Caco-2 (cell line): ENCODE data around the gene GABPB1. TPM values are rescaled to one million over a fixed set of nuclear protein-coding genes. Genes with fewer than 3 reads are reported as not detected.

Experiments
- BruUV-seq: library from RNA; stranded (reverse); fragments of 400-500 nt; replicated peaks from 2 replicates; lab custom pipeline; 2021; lab: Mats Ljungman, UMichigan
- CTCF ChIA-PET: fragments of 300-600 bp; sonication (Branson Sonifier 250); formaldehyde crosslinking; loops from one replicate; lab custom pipeline; 2022; ENCODE audit warnings: antibody characterized with exemption; lab: Charles Lee
- POLR2A ChIA-PET: fragments of 300-600 bp; sonication (Branson Sonifier 250); formaldehyde crosslinking; loops from one replicate; lab custom pipeline; 2022; ENCODE audit warnings: antibody characterized with exemption; lab: Charles Lee
- DNase-seq, 2 experiments: peaks; one replicate each; pipeline versions ENCODE4 v3.0.0 to v3.0.0-alpha.2; 2020 to 2022
- H3K27me3 ChIP-seq: replicated peaks from 2 replicates; pipeline ENCODE4 v1.6.0; 2011; ENCODE audit warnings: low read length; ENCODE audit not compliant: control insufficient read depth, insufficient read depth
- H3K36me3 ChIP-seq: 2 replicates; pipeline ENCODE4 v1.5.1; 2011; ENCODE audit warnings: low read length; ENCODE audit not compliant: control insufficient read depth, insufficient read depth
- H3K4me1 ChIP-seq: fragments of 250-450 bp; sonication (Bioruptor Pico); 2 replicates; pipeline ENCODE4 v1.5.1; 2020; ENCODE audit warnings: mild to moderate bottlenecking
- H3K4me3 ChIP-seq: 2 replicates; pipeline ENCODE4 v1.5.1; 2011; ENCODE audit warnings: low read depth, mild to moderate bottlenecking, control low read depth, low read length
- H3K9me3 ChIP-seq: fragments of 250-450 bp; sonication (Bioruptor Pico); 2 replicates; pipeline ENCODE4 v1.5.1; 2020; ENCODE audit warnings: mild to moderate bottlenecking, moderate library complexity
- H3K27ac Mint-ChIP-seq: one replicate; pipeline ENCODE4 v1.8.0; 2022; ENCODE audit warnings: mixed read lengths; ENCODE audit not compliant: unreplicated experiment
- H3K27me3 Mint-ChIP-seq: one replicate; pipeline ENCODE4 v1.8.0; 2022; ENCODE audit warnings: mixed read lengths; ENCODE audit not compliant: insufficient read depth, unreplicated experiment
- H3K36me3 Mint-ChIP-seq: one replicate; pipeline ENCODE4 v1.8.0; 2022; ENCODE audit warnings: mild to moderate bottlenecking, mixed read lengths; ENCODE audit not compliant: insufficient read depth, unreplicated experiment
- H3K4me1 Mint-ChIP-seq: one replicate; pipeline ENCODE4 v1.8.0; 2022; ENCODE audit warnings: low read depth, mixed read lengths; ENCODE audit not compliant: unreplicated experiment
- H3K4me3 Mint-ChIP-seq: one replicate; pipeline ENCODE4 v1.8.0; 2022; ENCODE audit warnings: mild to moderate bottlenecking, moderate library complexity, mixed read lengths; ENCODE audit not compliant: unreplicated experiment
- H3K9me3 Mint-ChIP-seq: one replicate; pipeline ENCODE4 v1.8.0; 2022; ENCODE audit warnings: mixed read lengths; ENCODE audit not compliant: unreplicated experiment
- intact Hi-C: fragments of 100-400 bp; cut with micrococcal nuclease; formaldehyde crosslinking; loops from one replicate; pipeline ENCODE4 v1.10.0; 2022; ENCODE audit not compliant: unreplicated experiment
- total RNA-seq: library from RNA; stranded (reverse); gene quantifications from 2 replicates; pipeline ENCODE4 v1.2.3, GENCODE V29; 2022
- TF ChIP-seq, protein P1 (sequence below), 2 experiments: fragments of 200-600 bp in 1 of 2; IDR thresholded peaks; 1 replicate in 1 of 2; 2 replicates in 1 of 2; pipeline versions ENCODE4 v1.5.1 to v1.8.0; 2011 to 2022; ENCODE audit warnings: antibody characterized with exemption in 1 of 2, control low read depth in 1 of 2, inconsistent platforms in 1 of 2, low read depth in 1 of 2, low read length in 1 of 2, mild to moderate bottlenecking in 1 of 2, moderate library complexity in 1 of 2; ENCODE audit not compliant: insufficient read depth in 1 of 2, severe bottlenecking in 1 of 2, unreplicated experiment in 1 of 2

Gene GABPB1
- total RNA-seq, 1 experiment from 2014 or later, result 44.7 TPM

GRCh38 chr15:50304836-50305235, 50.2 kb downstream of the GABPB1 start:
- Mint-ChIP-seq H3K27ac (no peak overlapping the region), H3K4me1 (no peaks in the 10 kb centered on the region), H3K9me3 (no peaks in the 10 kb centered on the region), H3K4me3 (no peak overlapping the region), H3K27me3 (no peaks in the 10 kb centered on the region), H3K36me3 (peaks cover 61% of the 10 kb centered on the region)
- no peak overlapping the region for H3K4me3 ChIP-seq
- no peak for DNase-seq
- intact Hi-C loops, result no loop called here
- ChIA-PET CTCF (no interaction called here), POLR2A (no interaction called here)
- no peaks in the 10 kb centered on the region for H3K9me3 ChIP-seq
- no TSS peak for BruUV-seq
- 0 out of 2 replicates have a peak, but pooled peaks cover 1% of the 10 kb centered on the region for H3K36me3 ChIP-seq
- TF ChIP-seq, protein P1, sequence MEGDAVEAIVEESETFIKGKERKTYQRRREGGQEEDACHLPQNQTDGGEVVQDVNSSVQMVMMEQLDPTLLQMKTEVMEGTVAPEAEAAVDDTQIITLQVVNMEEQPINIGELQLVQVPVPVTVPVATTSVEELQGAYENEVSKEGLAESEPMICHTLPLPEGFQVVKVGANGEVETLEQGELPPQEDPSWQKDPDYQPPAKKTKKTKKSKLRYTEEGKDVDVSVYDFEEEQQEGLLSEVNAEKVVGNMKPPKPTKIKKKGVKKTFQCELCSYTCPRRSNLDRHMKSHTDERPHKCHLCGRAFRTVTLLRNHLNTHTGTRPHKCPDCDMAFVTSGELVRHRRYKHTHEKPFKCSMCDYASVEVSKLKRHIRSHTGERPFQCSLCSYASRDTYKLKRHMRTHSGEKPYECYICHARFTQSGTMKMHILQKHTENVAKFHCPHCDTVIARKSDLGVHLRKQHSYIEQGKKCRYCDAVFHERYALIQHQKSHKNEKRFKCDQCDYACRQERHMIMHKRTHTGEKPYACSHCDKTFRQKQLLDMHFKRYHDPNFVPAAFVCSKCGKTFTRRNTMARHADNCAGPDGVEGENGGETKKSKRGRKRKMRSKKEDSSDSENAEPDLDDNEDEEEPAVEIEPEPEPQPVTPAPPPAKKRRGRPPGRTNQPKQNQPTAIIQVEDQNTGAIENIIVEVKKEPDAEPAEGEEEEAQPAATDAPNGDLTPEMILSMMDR (IDR thresholded peaks at IDR 0.05; ENCODE audit: insufficient read depth in 1 of 2, low read depth in 1 of 2, low read length in 1 of 2, severe bottlenecking in 1 of 2, unreplicated experiment in 1 of 2), result no peak
- no peaks in the 10 kb centered on the region for H3K27me3 ChIP-seq
- H3K4me1 ChIP-seq, result no peaks in the 10 kb centered on the region

DNA sequence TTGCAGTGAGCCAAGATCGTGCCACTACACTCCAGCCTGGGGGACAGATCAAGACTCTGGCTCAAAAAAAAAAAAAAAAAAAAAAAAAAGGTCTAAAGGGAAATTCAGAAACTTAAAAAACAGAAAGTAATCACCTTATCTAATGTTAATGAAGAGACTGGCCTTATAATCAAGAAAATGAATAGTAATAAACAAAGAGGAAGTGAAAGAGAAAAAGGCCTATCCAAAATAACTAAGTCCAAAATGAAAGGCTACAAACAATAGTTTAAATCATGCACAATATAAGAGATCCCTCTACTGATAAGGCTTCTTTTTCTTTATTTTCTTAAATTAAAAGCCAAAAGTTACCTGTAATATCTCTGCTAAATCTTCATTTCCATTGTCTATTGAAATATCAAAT, 52.4 kb downstream of the GABPB1 start:
- Histone ChIP-seq H3K9me3 (no peaks in the 10 kb centered on the region), H3K4me3 (no peak overlapping the region), H3K27me3 (no peaks in the 10 kb centered on the region), H3K36me3 (0 out of 2 replicates have a peak, but pooled peaks cover 1% of the 10 kb centered on the region), H3K4me1 (no peaks in the 10 kb centered on the region)
- Mint-ChIP-seq H3K36me3 (peaks cover 74% of the 10 kb centered on the region), H3K4me3 (no peak overlapping the region), H3K27me3 (no peaks in the 10 kb centered on the region), H3K27ac (no peak overlapping the region), H3K4me1 (no peaks in the 10 kb centered on the region), H3K9me3 (no peaks in the 10 kb centered on the region)
- ChIA-PET CTCF (no interaction called here), POLR2A (no interaction called here)
- DNase-seq, result no peak
- TF ChIP-seq, protein P1 (IDR thresholded peaks at IDR 0.05; ENCODE audit: insufficient read depth in 1 of 2, low read depth in 1 of 2, low read length in 1 of 2, severe bottlenecking in 1 of 2, unreplicated experiment in 1 of 2), result no peak
- intact Hi-C loops, result no loop called here
- no TSS peak for BruUV-seq

- Mint-ChIP-seq H3K36me3 (peaks cover 60% of the 10 kb centered on the region), H3K27me3 (no peaks in the 10 kb centered on the region), H3K4me3 (no peak overlapping the region), H3K27ac (no peak overlapping the region), H3K9me3 (no peaks in the 10 kb centered on the region), H3K4me1 (no peaks in the 10 kb centered on the region)
- no peak for DNase-seq
- BruUV-seq, result no TSS peak
- Histone ChIP-seq H3K4me3 (no peak overlapping the region), H3K36me3 (0 out of 2 replicates have a peak, but pooled peaks cover 1% of the 10 kb centered on the region), H3K4me1 (no peaks in the 10 kb centered on the region), H3K27me3 (no peaks in the 10 kb centered on the region), H3K9me3 (no peaks in the 10 kb centered on the region)
- TF ChIP-seq, protein P1 (IDR thresholded peaks at IDR 0.05; ENCODE audit: insufficient read depth in 1 of 2, low read depth in 1 of 2, low read length in 1 of 2, severe bottlenecking in 1 of 2, unreplicated experiment in 1 of 2), result no peak
- ChIA-PET POLR2A (no interaction called here), CTCF (no interaction called here)
- intact Hi-C loops, result no loop called here
These were observed 56.7 kb downstream of the GABPB1 start for GRCh38 chr15:50298340-50298739.
